ENCODE results near the gene OTOP3.

GRCh38 chr17:74919440-74920305 is 16.0 kb upstream of the OTOP3 start:
- TF ChIP-seq CTCF (IDR thresholded peaks at IDR 0.05) (no peak), EP300 (IDR thresholded peaks at IDR 0.05; ENCODE audit: low read depth) (no peak), POLR2A (IDR thresholded peaks at IDR 0.05) (no peak)
